KOPT-K1 (cell line): ENCODE data around the gene CCDC83.
"Not testable (repeated sequence)": the region's sequence is repeated elsewhere in the genome, so short reads cannot be mapped to it uniquely, and the experiment has no call there.

ENCODE experiments used
- H3K27ac ChIP-seq: fragments of 200-600 bp; sonication (generic); 2 replicates; pipeline ENCODE4 v1.5.1; 2016; ENCODE audit warnings: antibody characterized with exemption, mild to moderate bottlenecking, low read depth, low read length; ENCODE audit not compliant: poor library complexity, severe bottlenecking
- H3K36me3 ChIP-seq: fragments of 200-600 bp; sonication (generic); 2 replicates; pipeline ENCODE4 v1.5.1; 2017; ENCODE audit warnings: antibody characterized with exemption, mild to moderate bottlenecking, low read length, moderate library complexity; ENCODE audit not compliant: insufficient read depth
- H3K9me3 ChIP-seq: fragments of 200-600 bp; sonication (generic); 2 replicates; pipeline ENCODE4 v1.5.1; 2017; ENCODE audit warnings: antibody characterized with exemption, low read length, mild to moderate bottlenecking; ENCODE audit not compliant: insufficient read depth, poor library complexity, severe bottlenecking

Gene CCDC83

DNA sequence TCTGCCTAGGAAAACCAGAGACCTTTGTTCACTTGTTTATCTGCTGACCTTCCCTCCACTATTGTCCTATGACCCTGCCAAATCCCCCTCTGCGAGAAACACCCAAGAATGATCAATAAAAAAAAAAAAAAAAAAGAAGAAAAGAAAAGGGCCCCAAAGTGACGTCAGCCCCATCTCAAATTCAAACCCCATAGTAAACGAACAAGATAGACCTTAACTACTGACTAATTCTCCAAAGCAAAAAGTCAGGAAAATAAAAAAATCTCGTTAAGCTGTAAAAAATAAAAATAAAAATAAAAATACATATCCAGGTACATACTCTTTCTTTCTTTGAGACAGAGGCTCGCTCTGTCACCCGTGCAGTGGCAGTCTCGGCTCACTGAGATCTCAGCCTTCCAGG is 1.6 kb upstream of the CCDC83 start:
- not testable (repeated sequence) for H3K27ac ChIP-seq, H3K9me3 ChIP-seq, H3K36me3 ChIP-seq

DNA sequence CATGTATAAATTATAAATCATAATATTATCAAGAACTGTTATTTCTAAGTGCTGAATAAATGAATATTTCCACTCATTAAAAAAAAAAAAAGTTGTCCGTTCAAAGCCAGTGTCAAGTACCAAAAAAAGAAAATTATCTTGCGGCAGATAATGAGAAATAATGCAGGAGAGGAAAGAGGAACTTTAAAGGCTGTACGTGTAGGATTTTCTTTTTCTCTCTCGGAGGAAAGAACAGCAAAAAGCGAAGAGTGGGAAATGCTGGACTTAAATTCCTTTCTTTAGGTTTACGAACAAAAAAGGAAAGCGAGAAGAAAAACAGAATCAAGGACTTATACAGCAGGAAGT is 999 bp upstream of the CCDC83 start:
- no peaks in the 10 kb centered on the region for H3K9me3 ChIP-seq
- no peaks in the 10 kb centered on the region for H3K36me3 ChIP-seq
- no peak overlapping the region for H3K27ac ChIP-seq

DNA sequence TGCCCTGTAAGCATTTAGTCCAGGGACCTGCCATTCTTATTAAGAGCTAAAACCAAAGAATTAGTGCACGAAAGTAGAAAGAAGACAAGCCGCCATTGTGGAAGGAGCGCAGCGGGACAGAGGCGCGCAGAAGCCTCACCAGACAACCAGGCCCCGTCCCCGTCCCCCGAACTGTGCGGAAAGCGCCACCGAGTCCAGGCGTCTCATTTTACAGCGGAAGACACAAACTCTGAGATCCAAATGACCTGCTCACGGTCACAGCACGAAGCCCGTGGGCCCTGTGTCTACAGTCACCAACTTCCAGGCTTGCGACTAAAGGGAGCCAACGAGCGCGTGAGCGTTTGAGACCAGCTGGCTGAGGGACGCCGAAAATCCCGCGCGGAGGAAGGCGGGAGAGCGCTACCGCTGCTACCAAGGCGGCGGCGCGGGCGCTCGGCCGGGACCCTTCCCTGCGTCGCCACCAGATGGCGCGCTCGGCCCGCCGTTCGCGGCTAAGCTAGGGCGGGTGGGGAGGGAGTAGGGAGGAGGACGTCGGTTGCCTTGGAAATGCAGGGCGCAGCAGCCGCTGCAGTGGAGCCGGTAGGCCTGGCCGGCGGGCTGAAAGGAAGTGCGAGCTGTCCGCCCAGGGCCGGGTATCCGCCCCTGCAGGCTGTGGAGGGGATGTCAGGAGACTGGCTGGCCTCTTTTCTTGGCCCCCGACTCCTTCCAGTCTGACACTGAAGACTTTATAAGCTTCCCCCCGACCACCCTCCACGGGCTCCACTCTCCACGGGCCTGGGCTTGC is 434 bp upstream of the CCDC83 start:
- H3K27ac ChIP-seq: peak overlapping the region; percentile 35
- no peaks in the 10 kb centered on the region for H3K36me3 ChIP-seq
- no peaks in the 10 kb centered on the region for H3K9me3 ChIP-seq

DNA sequence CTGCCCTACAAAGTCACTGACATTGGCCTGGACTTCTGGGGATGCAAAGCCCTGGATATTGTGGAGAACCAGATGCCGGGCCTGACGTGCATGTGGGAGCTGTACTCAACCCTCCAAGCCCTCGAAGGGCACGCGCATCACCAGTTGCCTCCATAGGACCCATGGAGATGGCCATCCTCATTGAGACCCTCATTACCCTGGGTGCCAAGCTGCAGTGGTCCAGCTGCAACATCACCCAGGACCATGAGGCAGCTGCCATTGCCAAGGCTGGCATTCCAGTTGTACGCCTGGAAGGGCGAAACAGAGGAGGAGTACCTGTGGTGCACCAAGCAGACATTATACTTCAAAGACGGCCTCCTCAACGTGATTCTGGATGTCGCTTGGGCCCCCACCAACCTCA is 1.9 kb downstream of the CCDC83 start:
- Histone ChIP-seq H3K9me3 (no peaks in the 10 kb centered on the region), H3K27ac (no peak overlapping the region), H3K36me3 (no peaks in the 10 kb centered on the region)

DNA sequence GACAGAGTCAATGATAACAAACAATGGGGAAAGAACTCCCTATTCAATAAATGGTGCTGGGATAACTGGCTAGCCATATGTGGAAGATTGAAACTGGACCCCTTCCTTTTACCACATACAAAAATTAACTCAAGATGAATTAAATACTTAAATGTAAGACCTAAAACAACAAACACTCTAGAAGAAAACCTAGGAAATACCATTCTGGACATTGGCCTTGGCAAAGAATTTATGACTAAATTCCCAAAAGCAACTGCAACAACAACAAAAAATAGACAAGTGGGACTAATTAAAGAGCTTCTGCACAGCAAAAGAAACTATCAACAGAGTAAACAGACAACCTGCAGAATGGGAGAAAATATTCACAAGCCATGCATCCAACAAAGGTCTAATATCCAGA is 4.4 kb downstream of the CCDC83 start:
- not testable (repeated sequence) for H3K36me3 ChIP-seq, H3K9me3 ChIP-seq, H3K27ac ChIP-seq

DNA sequence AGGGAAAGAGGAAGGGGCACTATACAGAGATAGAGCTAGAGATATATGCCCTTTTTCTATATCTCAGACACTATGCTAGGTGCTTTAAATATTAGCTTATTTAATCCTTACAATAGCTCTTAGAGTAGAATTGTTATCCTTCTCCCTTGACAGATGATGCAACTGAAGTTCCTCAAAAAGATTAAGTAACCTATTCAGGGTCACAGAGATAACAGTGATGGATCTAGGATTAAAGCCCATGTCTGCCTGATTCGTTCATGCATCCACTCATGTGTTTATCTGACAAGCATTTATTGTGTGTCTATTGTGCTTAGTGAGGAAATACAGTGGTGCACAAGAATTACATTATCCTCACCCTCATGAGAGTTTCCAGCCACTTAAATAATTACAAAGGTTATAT is 8.7 kb downstream of the CCDC83 start:
- H3K27ac ChIP-seq: no peak overlapping the region
- H3K9me3 ChIP-seq: no peaks in the 10 kb centered on the region
- no peaks in the 10 kb centered on the region for H3K36me3 ChIP-seq

DNA sequence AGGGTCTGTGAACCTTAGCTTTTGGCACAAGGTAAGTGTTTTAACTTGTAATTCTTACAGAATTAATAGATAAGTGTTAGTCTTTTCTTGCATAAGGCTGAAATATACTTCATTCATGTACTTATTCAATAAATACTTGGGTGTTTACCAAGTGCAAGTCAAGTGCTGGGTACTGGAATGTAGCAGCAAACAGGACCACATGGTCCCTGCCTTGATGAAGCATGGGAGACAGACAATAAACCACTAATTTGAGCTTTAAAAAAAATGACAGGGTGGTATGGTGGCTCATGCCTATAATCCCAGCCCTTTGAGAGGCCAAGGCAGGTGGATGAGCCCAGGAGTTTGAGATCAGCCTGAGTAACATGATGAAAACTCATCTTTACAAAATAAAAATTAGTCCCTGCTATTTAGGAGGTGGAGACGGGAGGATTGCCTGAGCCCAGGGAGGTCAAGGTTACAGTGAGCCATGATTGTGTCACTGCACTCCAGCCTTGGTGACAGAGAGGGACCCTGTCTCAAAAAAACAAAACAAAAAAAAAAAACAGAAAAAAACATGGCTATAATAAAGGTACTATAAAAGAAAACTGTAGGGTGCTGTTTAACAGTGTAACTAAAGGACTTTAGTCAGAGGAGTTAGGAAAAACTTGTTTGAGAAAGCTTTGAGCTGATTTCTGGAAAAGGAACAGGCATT is 11.1 kb downstream of the CCDC83 start:
- H3K36me3 ChIP-seq: no peaks in the 10 kb centered on the region
- H3K9me3 ChIP-seq: no peaks in the 10 kb centered on the region
- no peak overlapping the region for H3K27ac ChIP-seq

DNA sequence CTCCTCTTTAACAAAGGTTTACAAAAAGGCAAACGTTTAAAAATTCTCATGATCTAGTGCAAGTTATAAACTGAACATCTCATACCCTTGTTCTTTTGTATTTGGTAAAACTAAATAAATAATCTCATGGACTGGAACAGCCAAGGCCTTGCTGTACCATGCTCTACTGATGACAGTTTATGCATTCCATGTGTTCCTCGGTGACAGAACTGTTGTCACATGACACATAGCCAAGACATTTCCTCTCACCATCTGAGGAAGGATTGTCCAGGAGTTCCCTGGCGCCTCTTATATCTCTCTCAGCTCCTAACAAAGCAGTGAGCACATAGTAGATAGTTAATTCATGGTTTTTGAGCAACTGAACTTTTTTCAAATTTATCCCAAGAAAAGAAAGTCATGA is 12.6 kb downstream of the CCDC83 start:
- H3K27ac ChIP-seq: no peak overlapping the region
- no peaks in the 10 kb centered on the region for H3K9me3 ChIP-seq

DNA sequence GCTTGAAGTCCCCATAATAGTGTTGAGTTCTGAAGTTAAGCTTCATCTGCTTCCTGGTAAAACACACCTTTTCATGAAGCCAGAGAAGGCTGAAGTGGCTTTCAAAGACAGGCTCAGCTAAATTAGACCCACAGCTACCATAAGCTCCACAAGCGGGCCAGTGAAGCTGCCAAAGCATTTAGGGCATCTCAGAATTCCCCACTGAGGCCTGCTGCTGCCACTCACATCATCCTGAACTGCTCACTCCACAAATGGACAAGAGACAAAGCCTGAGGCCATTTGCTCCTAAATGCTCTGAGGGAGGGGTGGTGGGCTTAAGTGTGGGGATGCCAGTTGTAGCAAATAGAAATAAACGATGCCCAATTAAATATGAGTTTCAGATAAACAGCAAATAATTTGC is 14.6 kb downstream of the CCDC83 start:
- no peaks in the 10 kb centered on the region for H3K9me3 ChIP-seq
- no peak overlapping the region for H3K27ac ChIP-seq
- H3K36me3 ChIP-seq: no peaks in the 10 kb centered on the region

More for the DNA sequence above, 12.6 kb downstream of the CCDC83 start:
- no peaks in the 10 kb centered on the region for H3K36me3 ChIP-seq

DNA sequence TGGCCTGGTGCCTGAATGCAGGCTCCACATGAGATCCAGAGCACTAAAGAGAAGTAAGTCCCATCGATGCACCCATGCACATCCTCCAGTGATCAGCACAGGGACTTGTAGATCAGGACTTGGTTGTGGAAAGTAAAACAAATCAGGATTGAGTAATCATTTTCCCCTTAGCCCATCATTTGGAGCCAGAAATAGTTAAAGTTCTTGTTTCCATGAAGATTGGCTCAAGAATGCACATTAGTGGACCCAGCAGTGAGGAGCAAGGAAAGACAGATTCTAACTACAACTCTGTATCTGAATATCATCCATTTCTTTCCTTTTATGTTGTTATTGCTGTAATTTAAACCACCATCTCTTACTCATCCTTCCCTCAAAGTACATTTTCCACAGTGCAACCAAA is 19.1 kb downstream of the CCDC83 start:
- H3K27ac ChIP-seq: no peak overlapping the region
- no peaks in the 10 kb centered on the region for H3K9me3 ChIP-seq
- no peaks in the 10 kb centered on the region for H3K36me3 ChIP-seq

DNA sequence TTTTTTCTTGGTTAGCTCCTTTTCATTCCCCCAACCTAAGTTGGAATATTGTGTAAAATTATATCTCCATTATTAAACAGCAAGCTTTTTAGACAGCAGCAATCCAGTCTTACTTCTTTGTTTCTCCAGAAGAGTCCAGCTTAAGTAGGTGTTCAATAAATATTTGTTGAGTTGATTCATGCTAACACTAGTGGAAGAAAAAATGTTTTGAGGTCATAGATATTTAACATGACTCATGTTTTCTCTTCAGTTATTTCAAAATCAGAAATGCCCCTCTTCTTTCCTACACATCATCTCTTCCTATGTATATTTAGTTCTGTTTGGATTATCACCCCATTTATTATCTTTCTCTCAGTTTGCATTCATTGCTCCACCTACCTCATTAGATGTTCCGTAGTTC is 20.3 kb downstream of the CCDC83 start:
- Histone ChIP-seq H3K9me3 (no peaks in the 10 kb centered on the region), H3K36me3 (no peaks in the 10 kb centered on the region), H3K27ac (no peak overlapping the region)

DNA sequence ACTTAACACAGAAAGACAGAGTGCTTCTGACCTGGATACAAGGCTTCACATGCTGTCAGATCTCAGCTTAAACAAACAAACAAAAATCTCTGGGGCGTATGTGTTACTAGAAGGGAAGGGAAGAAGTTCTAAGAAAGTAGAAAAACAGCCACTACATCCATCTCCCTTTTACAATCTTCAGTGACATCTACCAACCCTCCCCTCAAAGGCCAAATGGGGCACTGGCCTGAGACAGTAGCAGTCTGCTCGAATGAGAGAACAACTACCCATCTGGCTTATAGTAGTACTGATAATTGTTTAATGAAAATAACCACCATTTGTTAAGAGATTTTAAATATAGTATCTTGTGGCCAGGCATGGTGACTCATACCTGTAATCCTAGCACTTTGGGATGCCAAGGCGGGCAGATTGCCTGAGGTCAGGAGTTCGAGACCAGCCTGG is 29.4 kb downstream of the CCDC83 start:
- H3K9me3 ChIP-seq: no peaks in the 10 kb centered on the region
- H3K36me3 ChIP-seq: no peaks in the 10 kb centered on the region
- no peak overlapping the region for H3K27ac ChIP-seq

DNA sequence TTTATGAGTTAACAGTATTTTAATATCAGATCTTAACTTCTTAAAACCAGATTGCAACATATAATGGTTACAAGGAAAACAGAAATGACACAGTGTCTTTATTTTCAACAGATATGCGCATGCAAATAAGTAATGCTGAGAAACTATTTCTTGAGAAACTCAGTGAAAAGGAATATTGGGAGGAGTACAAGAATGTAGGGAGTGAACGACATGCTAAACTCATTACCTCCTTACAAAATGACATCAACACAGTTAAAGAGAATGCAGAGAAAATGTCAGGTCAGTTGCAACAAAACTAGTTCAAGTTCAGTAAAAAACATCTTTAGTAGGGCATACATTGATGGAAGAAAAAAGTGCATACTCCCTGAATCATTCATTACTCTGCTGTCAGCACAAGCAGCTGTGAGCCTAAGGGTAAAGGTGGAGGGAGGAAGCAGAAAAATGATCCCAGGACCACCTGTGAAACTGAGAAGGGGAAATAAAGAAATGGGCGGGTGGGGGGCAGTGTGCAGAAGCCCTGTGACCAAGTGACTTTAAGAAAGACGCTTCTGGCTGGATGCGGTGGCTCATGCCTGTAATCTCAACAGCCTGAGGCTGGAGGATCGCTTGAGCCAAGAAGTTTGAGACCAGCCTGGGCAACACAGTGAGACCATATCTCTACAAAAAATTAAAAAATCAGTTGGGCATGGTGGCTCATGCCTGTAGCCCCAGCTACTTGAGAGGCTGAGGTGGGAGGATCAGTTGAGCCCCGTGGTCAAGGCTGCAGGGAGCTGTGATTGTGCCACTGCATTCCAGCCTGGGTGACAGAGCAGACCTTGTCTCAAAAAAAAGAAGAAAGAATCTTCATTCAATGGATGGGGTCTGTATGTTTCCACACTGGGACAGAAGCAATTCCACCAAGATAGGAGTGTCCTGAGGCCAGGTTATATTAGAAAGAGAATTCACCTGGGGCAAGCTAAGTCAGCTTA is 31.2 kb downstream of the CCDC83 start:
- Histone ChIP-seq H3K9me3 (no peaks in the 10 kb centered on the region), H3K36me3 (no peaks in the 10 kb centered on the region), H3K27ac (no peak overlapping the region)

DNA sequence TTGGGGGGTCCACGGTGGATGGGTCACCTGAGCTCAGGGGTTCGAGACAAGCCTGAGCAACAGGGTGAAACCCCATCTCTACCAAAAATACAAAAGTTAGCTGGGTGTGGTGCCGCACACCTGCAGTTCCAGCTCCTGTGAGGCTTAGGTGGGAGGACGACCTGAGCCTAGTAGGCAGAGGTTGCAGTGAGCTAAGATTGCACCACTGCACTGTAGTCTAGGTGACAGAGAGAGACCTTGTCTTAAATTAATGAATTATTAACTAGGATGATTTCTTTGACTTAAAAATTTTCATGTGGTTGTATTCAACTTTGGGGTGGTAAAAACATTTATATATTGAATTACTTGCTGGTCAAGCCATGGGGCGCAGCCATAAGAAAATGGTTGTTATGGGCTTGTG is 33.9 kb downstream of the CCDC83 start:
- Histone ChIP-seq H3K36me3 (no peaks in the 10 kb centered on the region), H3K27ac (no peak overlapping the region)

More for the DNA sequence above, 33.9 kb downstream of the CCDC83 start:
- no peaks in the 10 kb centered on the region for H3K9me3 ChIP-seq
